NCI-H446 treated with DMSO at 0.1 percent for 48 hours (cell line): ENCODE measurements around the gene SPTBN1.
"Not testable (repeated sequence)": the region's sequence is repeated elsewhere in the genome, so short reads cannot be mapped to it uniquely, and the experiment has no call there.

ENCODE experiments used
- DNase-seq: peaks from one replicate; lab custom pipeline; 2025; lab: John Stamatoyannopoulos, UW

SPTBN1 gene

GRCh38 chr2:54672590-54673456 is 216.7 kb downstream of the SPTBN1 start:
- no peak for DNase-seq

GRCh38 chr2:54673501-54673998 is 217.4 kb downstream of the SPTBN1 start:
- no peak for DNase-seq

- DNase-seq: no peak
Measured at GRCh38 chr2:54675281-54675680, 219.2 kb downstream of the SPTBN1 start.

GRCh38 chr2:54675738-54676137 is 219.6 kb downstream of the SPTBN1 start:
- DNase-seq: no peak

- no peak for DNase-seq
Measured at GRCh38 chr2:54676656-54677055, 220.5 kb downstream of the SPTBN1 start.

GRCh38 chr2:54677476-54678265 is 221.5 kb downstream of the SPTBN1 start:
- DNase-seq: no peak

- no peak for DNase-seq
Measured at GRCh38 chr2:54678719-54679118, 222.6 kb downstream of the SPTBN1 start.

- DNase-seq: no peak
Measured at GRCh38 chr2:54680397-54681041, 224.4 kb downstream of the SPTBN1 start.

- no peak for DNase-seq
Measured at GRCh38 chr2:54681416-54681815, 225.3 kb downstream of the SPTBN1 start.

GRCh38 chr2:54683596-54683995 is 227.5 kb downstream of the SPTBN1 start:
- DNase-seq: no peak

- no peak for DNase-seq
Measured at GRCh38 chr2:54685263-54685775, 229.2 kb downstream of the SPTBN1 start.

- DNase-seq: no peak
Measured at GRCh38 chr2:54687595-54688152, 231.5 kb downstream of the SPTBN1 start.

GRCh38 chr2:54691445-54692135 is 235.5 kb downstream of the SPTBN1 start:
- peak; percentile 2 for DNase-seq

GRCh38 chr2:54692556-54692955 is 236.4 kb downstream of the SPTBN1 start:
- DNase-seq: no peak

- no peak for DNase-seq
Measured at GRCh38 chr2:54695378-54695777, 239.3 kb downstream of the SPTBN1 start.

GRCh38 chr2:54697934-54698333 is 241.8 kb downstream of the SPTBN1 start:
- no peak for DNase-seq

- not testable (repeated sequence) for DNase-seq
Measured at GRCh38 chr2:54698926-54699325, 242.8 kb downstream of the SPTBN1 start.

GRCh38 chr2:54699665-54700064 is 243.5 kb downstream of the SPTBN1 start:
- DNase-seq: no peak

GRCh38 chr2:54701029-54701428 is 244.9 kb downstream of the SPTBN1 start:
- no peak for DNase-seq

- no peak for DNase-seq
Measured at GRCh38 chr2:54704238-54704637, 248.1 kb downstream of the SPTBN1 start.
